GM23338 (cell line): Measurements from ENCODE around the gene WFS1. TPM values are rescaled to one million over a fixed set of nuclear protein-coding genes. Genes with fewer than 3 reads are reported as not detected.

Experiments
- ETS1 ChIP-seq: IDR thresholded peaks from 2 replicates; pipeline ENCODE4 v1.6.1; 2016; ENCODE audit warnings: antibody characterized with exemption
- EZH2 ChIP-seq: fragments of 200-600 bp; sonication (generic); IDR thresholded peaks from one replicate; pipeline ENCODE4 v1.8.0; 2017; ENCODE audit warnings: antibody characterized with exemption, mild to moderate bottlenecking, low read depth; ENCODE audit not compliant: unreplicated experiment
- NANOG ChIP-seq: IDR thresholded peaks from 2 replicates; pipeline ENCODE4 v1.6.1; 2016; ENCODE audit warnings: antibody characterized with exemption, borderline replicate concordance
- REST ChIP-seq: IDR thresholded peaks from one replicate; pipeline ENCODE4 v1.6.1; 2018; ENCODE audit warnings: antibody characterized with exemption; ENCODE audit not compliant: unreplicated experiment
- polyA plus RNA-seq: library from polyadenylated mRNA; unstranded; fragments of >200 nt; fragmentation: Nextera tagmentation; extraction: Ambion mirVana; gene quantifications from 2 replicates; pipeline ENCODE4 v1.2.1, GENCODE V29; 2016
- total RNA-seq: library from RNA; depleted of rRNA; stranded (reverse); fragments of >200 nt; shearing (Covaris generic); gene quantifications from 2 replicates; pipeline ENCODE4 v1.2.3, GENCODE V29; 2014
- TF ChIP-seq, protein P1 (sequence below): fragments of 250-450 bp; sonication (Bioruptor Pico); IDR thresholded peaks from 2 replicates; pipeline ENCODE4 v1.5.0; 2020; ENCODE audit warnings: mild to moderate bottlenecking, moderate library complexity

Gene WFS1
- total and polyA plus RNA-seq, 2 experiments from 2014 or later: 24.7 to 45.4 TPM

DNA sequence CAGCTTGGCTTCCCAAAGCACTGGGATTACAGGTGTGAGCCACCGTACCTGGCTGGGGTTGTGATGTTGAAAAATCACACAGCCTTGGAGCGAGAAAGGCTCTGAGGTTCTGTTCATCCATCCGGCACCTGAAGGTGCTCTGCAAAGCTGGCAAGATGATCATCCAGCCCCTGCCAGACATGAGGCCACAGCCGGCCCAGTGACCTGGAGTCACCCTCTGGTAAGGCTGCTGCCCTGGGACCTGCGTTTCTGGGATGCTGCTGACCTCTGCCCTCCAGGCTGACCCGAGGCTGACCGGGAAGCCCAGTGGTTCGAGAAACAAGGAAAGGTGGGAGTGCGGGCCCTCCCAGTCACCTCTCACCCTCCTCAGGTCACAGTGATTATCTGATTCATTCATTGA, 13.5 kb upstream of the WFS1 start (continued):
- TF ChIP-seq, protein P1, sequence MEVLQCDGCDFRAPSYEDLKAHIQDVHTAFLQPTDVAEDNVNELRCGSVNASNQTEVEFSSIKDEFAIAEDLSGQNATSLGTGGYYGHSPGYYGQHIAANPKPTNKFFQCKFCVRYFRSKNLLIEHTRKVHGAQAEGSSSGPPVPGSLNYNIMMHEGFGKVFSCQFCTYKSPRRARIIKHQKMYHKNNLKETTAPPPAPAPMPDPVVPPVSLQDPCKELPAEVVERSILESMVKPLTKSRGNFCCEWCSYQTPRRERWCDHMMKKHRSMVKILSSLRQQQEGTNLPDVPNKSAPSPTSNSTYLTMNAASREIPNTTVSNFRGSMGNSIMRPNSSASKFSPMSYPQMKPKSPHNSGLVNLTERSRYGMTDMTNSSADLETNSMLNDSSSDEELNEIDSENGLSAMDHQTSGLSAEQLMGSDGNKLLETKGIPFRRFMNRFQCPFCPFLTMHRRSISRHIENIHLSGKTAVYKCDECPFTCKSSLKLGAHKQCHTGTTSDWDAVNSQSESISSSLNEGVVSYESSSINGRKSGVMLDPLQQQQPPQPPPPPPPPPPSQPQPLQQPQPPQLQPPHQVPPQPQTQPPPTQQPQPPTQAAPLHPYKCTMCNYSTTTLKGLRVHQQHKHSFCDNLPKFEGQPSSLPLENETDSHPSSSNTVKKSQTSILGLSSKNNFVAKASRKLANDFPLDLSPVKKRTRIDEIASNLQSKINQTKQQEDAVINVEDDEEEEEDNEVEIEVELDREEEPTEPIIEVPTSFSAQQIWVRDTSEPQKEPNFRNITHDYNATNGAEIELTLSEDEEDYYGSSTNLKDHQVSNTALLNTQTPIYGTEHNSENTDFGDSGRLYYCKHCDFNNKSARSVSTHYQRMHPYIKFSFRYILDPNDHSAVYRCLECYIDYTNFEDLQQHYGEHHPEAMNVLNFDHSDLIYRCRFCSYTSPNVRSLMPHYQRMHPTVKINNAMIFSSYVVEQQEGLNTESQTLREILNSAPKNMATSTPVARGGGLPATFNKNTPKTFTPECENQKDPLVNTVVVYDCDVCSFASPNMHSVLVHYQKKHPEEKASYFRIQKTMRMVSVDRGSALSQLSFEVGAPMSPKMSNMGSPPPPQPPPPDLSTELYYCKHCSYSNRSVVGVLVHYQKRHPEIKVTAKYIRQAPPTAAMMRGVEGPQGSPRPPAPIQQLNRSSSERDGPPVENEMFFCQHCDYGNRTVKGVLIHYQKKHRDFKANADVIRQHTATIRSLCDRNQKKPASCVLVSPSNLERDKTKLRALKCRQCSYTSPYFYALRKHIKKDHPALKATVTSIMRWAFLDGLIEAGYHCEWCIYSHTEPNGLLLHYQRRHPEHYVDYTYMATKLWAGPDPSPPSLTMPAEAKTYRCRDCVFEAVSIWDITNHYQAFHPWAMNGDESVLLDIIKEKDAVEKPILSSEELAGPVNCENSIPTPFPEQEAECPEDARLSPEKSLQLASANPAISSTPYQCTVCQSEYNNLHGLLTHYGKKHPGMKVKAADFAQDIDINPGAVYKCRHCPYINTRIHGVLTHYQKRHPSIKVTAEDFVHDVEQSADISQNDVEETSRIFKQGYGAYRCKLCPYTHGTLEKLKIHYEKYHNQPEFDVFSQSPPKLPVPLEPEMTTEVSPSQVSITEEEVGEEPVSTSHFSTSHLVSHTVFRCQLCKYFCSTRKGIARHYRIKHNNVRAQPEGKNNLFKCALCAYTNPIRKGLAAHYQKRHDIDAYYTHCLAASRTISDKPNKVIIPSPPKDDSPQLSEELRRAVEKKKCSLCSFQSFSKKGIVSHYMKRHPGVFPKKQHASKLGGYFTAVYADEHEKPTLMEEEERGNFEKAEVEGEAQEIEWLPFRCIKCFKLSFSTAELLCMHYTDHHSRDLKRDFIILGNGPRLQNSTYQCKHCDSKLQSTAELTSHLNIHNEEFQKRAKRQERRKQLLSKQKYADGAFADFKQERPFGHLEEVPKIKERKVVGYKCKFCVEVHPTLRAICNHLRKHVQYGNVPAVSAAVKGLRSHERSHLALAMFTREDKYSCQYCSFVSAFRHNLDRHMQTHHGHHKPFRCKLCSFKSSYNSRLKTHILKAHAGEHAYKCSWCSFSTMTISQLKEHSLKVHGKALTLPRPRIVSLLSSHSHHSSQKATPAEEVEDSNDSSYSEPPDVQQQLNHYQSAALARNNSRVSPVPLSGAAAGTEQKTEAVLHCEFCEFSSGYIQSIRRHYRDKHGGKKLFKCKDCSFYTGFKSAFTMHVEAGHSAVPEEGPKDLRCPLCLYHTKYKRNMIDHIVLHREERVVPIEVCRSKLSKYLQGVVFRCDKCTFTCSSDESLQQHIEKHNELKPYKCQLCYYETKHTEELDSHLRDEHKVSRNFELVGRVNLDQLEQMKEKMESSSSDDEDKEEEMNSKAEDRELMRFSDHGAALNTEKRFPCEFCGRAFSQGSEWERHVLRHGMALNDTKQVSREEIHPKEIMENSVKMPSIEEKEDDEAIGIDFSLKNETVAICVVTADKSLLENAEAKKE: no peak
- TF ChIP-seq REST (no peak), NANOG (no peak), EZH2 (no peak), ETS1 (no peak)
